Mucosa of gallbladder (tissue), 1 donor: ENCODE measurements around the gene DGKG. TPM values are rescaled to one million over a fixed set of nuclear protein-coding genes. Genes with fewer than 3 reads are reported as not detected.

Experiments used
- DNase-seq: peaks from one replicate; pipeline ENCODE4 v3.0.0-alpha.2; 2020; ENCODE audit warnings: low spot score
- total RNA-seq: library from RNA; stranded (reverse); gene quantifications from one replicate; pipeline ENCODE4 v1.2.1, GENCODE V29; 2021
- donor health status: DM: no; HTN: no; CAD: no.

Gene DGKG
- total RNA-seq: 7.3 TPM

DNA sequence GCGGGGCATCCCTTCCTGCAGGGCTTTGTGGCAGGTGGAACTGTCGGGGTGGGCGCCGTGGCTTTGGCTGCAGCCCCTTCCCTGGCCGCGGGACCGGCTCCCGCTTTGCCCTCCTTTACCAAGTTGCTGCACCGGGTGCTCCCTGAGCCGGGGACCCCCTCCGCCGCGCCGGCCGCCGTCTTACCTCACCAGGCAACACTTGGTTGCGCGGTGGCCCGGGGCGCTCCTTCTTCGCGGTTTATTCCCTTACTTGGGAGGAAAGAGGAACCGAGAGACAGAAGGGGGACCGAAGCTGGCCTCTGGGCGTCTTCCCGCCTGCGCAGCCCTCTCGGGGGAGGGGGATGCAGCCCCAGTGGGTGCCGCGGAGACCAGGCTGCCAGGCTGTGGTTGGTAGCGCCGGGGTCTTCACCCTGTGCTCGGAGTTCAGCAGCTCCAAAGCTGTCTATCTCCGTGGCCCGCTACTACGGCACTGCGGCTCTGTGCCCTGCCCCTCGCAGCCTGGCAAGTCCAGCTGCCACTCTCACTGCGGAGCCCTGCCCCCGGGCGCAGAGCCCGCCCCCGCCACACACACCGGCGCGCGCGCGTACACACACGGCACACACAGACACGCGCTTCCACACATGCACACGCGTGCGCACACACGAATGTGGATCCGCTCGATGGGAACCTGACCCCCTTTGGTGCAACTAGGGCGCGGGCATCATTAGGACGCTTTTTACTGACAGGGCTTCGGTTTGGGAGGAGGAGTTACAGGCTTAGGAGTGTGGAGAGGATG, at the start of gene DGKG:
Gene DGKG (minus strand): TSS at position 473 of the 775 bp plus-strand sequence. CDS start 41,775 bp downstream, outside the sequence.
- peak; percentile 44 for DNase-seq

DNA sequence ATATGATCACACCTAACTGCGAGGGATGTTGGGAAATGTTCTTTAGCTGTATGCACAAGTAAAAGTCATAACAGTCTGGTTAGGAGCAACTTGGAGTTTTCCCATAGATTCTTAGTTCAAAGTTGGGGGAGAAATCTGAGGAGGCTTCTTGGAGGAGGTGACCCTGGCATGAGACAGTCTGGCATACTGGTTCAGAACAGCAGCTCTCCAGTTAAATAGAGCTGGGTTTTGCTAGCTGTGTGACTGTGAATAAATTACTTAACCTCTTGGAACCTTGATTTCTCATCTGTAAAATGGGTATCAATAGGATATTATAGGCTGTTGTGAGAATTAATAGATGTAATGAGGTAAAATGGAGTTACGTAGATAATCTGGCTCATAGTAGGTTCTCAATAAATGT, 49.1 kb upstream of the DGKG start:
- no peak for DNase-seq

DNA sequence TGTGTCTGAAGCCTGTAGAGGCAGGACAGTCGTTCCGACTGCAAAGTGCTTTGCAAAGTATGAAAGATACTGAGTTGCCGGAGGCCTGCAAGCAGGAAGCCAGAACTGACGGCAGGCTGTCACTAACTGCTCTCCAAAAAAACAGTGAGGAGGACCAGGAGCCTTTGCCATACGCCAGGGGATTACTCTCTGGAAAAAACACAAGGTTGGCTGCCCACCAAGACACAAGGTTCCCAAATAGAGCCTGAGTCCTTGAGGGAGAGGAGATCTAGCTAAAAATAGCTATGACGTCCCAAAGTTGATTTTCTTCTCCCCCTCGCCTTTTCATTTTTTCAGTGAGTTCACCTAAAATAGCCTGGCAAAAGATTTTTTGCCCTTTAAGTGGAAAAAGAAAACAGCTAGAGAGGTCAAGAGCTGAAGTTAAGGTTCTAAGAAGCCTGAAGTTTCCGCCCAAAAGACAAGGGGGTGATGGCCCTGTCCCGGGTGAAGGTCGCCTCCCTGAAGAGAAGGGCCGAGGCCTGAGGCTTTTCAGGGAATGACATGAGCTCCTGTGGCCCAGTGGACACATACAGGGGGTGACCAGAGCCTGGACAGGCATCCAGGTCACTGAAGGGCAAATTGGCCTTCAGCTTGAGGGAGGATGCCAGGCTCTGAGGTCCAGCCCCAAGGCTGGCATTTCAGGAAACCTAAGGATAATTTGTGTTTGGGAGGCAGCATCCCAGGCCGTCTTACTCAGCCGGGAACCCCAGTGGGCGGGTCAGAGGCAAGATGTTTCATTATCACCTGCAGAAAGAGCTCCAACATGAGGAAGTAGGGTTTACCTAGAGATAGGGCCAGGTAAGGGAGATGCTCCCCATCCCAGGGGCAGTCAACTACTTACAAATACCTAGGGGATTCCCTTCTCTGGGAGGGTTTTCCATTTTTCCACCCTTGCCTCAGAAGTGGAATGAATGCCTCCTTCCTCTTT, 44.9 kb upstream of the DGKG start:
- peak; percentile 28 for DNase-seq

GRCh38 chr3:186401556-186401955, 39.5 kb upstream of the DGKG start:
- no peak for DNase-seq

DNA sequence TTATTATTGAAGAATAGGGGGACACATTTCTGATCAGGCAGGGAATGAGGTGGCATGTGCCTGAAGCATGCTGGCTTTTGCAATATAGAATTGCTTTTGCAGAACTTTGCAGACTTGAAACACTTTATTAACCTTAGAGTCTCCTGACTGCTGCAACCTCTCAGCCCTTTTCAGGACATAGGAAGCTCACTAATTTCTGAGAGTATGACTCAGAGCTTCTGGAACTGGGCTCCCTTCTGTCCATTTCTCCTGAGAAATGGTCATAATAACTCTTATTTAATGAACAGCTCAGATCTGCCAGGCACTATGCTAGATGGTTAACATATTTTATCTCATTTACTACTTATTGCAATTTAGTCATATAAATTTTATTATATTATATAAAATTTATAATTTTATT, 38.6 kb upstream of the DGKG start:
- no peak for DNase-seq

GRCh38 chr3:186400026-186400425, 38.0 kb upstream of the DGKG start:
- DNase-seq: no peak

DNA sequence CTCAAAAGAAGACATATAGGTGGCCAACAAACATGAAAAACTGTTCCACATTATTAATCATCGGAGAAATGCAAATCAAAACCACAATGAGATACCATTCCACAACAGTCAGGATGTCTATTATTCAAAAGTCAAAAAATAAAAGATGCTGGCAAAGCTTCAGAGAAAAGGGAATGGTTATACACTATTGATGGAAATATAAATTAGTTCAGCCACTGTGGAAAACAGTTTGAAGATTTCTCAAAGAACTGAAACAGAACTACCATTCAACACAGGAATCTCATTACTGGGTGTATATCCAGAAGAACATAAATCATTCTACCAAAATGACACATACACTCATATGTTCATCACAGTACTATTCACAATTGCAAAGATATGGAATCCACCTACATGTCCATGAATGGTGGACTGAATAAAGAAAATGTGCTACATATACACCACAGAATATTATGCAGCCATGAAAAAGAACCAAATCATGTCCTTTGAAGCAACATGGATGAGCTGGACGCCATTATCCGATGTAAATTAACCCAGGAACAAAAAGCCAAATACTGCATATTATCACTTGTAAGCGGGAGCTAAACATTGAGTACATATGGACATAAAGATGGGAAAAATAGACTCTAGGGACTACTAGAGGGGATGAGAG, 32.7 kb upstream of the DGKG start:
- no peak for DNase-seq

GRCh38 chr3:186386883-186387560, 25.0 kb upstream of the DGKG start:
- no peak for DNase-seq

- no peak for DNase-seq
These were observed 24.0 kb upstream of the DGKG start for GRCh38 chr3:186385856-186386602.

DNA sequence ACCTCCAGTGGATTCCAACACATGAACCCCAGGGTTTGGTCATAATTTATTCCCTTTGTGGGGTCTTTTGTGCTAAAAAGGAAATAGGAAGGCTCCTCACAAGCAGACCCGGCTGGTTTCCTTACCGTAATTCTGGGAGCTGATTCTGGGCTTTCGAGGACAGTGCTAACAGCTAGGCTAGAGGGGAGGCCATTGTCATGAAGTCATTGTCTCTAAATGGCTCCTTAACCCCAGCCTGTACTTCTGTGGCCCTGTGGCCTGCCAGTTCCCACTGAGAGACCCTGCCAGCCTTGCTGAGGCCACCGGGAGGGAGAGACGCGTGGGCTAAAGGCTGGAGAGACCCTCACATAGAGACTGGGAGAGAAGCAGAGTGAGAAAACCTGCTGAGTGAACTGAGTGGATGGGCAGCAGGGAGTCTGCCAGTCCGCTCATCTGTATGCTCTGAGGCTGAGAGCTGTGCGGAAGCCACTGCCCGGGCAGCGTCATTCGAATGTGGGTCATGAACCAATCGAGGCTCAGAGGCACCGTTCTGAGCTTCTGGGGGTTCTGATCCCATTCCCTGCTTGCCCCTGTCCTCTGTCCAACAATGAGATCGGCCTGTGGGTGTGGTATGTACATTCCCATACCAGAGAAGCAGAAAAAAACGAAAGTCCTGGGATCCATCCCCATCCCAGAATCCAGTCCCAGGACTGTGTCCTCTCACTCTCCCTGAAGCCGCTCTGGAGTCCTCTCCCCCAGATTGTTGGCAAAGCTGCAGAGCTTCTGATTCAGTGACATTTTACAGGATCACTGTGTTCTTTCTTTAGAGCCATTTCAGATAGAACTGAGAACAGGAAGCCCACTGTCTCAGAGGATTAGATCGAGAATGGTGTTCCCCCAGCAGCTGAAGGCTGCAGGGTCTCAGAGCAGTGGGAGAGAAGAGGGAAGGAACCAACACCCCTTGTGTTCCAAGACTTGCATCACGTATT, 21.3 kb upstream of the DGKG start:
- no peak for DNase-seq

GRCh38 chr3:186382217-186382885, 20.3 kb upstream of the DGKG start:
- DNase-seq: no peak

DNA sequence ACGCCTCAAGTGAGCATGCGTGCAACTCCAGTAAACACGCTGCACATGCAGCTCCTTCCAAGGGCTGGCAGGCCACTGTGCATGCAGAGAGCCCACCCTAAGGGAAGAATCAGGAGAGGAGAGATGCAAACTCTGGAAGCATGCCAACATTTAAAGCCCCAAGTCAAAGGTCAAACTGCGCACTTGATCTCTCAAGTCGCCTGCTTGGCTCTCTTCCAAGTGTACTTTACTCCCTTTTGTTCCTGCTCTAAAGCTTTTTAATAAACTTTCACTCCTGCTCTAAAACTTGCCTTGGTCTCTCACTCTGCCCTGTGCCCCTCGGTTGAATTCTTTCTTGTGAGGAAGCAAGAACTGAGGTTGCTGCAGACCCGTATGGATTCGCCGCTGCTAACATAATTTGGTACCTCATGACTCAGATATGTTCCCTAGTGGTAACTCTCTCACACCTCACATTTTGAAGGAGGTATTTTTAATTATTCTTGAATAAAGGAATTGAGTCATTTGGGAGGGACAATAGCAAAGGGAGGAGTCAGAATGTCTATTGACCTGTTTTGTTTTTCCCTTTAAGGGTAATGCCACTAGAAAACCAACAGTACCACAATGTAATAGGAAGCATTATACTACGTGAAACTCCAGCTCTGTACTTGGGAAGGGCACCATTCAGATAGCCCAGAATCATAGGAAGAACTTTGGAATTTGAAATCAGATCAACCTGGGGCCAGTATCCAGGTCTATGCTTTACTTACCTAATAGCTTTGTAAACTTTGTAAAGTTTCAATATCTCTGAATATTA, 19.6 kb upstream of the DGKG start:
- DNase-seq: peak; percentile 60

DNA sequence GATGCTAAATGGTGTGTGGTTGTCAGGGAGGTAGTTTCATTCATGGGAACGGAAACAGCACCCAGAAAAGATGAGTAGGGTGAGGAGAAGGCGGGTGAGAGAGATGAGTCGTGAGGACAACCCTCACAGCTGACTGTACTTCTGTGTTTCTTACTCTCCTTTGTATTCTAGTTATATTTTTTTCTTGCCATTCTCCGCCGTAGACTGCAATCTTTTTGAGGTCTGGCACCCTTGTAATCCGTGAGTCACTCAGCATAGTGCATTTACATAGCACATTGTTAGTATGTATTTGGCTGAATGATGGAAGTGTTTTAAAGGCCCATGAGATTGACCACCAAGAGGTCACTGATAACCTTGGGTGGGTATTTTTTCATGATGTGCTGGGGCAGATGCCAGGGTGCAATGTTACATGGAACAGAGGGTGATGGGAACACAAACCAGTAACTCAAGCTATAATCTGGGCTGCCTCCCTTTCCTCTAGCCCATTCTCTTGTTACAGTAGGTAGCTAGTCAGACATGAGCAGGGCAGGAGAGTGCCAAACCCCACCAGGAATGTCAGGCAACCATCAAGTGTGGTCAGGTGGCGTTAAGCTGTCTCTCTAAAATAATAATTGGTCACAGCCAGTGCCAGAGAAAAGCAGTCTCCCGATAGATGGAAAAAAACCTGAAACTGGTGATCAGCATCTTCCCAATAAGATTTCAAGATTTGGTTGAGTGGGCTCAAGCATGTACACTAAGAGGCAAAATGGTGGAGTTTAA, 18.8 kb upstream of the DGKG start:
- no peak for DNase-seq

DNA sequence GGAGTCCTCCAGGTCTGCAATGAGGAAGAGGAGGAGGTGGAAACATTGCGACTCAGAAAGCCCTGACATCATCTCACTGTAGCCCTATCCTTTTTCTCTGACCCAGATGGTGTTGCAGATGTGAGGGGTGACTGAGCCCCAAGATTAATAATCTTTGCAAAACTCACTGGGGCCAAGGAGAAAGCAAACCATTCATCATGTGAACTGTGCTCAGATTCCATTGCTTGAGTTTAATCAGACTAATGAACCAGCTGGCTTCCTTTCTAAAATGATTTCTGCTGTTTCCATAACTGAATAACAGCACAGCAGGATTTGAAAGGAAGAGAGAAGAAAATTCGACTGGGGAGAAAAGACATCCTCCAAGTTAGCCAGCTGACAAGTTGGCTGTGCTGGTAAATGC, 13.4 kb upstream of the DGKG start:
- DNase-seq: no peak

- DNase-seq: no peak
These were observed 12.3 kb upstream of the DGKG start for GRCh38 chr3:186374376-186374775.

- DNase-seq: no peak
These were observed 7.2 kb upstream of the DGKG start for GRCh38 chr3:186369217-186369616.

GRCh38 chr3:186368717-186369116, 6.7 kb upstream of the DGKG start:
- DNase-seq: no peak

GRCh38 chr3:186368176-186368575, 6.1 kb upstream of the DGKG start:
- DNase-seq: no peak
